NCI-H1048 (cell line): ENCODE measurements around the gene LRRFIP2.
"Not testable (repeated sequence)": the region's sequence is repeated elsewhere in the genome, so short reads cannot be mapped to it uniquely, and the experiment has no call there.

Experiments
- DNase-seq: peaks from one replicate; lab custom pipeline; 2025; lab: John Stamatoyannopoulos, UW

The LRRFIP2 gene

DNA sequence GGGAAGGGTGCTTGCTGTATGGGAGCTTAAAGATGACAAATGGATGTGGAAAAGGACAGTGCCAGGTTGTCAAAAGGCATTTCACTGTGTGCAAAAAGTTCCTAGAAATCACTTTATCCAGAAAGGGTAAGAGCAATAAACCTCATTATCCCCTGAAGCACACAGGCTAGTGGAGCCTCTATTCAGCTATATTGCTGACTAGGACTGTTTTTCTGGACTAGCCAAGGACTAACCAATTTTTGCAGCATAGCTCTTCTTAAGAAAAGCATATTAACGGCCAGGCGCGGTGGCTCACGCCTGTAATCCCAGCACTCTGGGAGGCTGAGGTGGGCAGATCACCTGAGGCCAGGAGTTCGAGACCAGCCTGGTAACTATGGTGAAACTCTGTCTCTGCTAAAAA is 116.3 kb downstream of the LRRFIP2 start:
- DNase-seq = no peak

- DNase-seq = no peak
Measured at GRCh38 chr3:37056826-37057225, 117.6 kb downstream of the LRRFIP2 start.

- DNase-seq = not testable (repeated sequence)
Measured at GRCh38 chr3:37055077-37055476, 119.3 kb downstream of the LRRFIP2 start.

- DNase-seq = no peak
Measured at GRCh38 chr3:37054370-37054769, 120.0 kb downstream of the LRRFIP2 start.

DNA sequence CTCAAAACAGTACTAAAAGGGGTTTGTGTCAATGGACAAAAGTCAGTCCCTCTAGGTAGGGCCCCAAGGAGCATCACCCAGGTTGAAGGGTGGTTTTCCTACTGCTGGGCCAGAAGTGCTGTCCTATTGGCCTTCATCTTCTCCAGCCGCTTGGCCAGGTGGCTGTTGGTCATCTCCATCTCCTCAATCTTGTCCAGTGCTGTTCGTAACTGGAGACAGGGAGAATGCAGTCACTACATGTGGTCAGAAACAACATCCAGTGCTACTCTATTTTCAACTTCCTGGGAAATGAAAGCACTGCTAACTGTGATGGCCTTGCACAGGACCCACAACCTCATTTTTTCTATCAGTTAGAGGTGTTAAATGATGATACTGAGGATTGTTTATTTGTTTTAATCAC is 120.6 kb downstream of the LRRFIP2 start:
- DNase-seq = no peak

DNA sequence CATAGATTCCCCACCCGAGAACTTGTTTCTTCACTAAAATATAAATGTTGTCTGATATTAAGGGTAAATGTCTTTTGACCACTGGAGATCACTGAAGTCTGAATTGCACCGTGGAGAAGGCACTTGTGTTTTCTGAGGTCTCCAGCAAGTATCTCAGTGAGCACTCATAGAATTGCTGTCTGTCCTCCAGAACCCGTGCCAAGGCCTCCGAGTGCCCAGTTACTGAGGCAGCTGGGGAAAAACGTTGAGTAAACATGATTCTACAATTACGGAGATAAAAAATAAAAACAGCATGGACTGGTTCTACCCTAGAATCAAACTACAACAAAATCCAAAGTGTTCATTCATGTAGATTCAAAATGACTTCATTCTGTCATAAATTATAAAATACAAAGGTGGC is 121.0 kb downstream of the LRRFIP2 start:
- no peak for DNase-seq

DNA sequence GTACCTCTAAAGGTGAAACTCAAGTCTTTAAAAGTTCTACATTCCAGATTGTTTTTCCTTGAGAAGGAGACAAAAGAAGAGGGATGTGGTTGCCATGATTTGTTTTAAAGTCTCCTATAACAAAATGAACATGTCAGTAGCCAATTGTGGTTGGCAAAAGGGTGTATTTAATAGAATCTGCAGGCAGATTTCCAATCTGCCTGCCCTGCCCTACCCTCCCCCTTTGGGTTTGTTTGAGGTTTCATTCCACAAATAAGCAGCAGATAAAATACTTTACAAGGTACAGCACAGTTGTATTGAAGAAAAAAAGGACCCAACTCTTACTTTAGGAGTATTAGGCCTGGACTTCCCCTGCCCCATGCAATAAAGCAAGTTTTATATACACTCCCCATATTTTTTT is 121.5 kb downstream of the LRRFIP2 start:
- DNase-seq = no peak

DNA sequence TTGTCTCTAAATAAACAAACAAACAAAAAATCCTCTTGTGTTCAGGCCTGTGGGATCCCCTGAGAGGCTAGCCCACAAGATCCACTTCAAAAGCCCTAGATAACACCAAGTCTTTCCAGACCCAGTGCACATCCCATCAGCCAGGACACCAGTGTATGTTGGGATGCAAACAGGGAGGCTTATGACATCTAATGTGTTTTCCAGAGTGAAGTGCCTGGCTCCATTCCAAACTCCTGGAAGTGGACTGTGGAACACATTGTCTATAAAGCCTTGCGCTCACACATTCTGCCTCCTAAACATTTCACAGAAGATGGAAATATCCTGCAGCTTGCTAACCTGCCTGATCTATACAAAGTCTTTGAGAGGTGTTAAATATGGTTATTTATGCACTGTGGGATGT is 124.1 kb downstream of the LRRFIP2 start:
- no peak for DNase-seq

DNA sequence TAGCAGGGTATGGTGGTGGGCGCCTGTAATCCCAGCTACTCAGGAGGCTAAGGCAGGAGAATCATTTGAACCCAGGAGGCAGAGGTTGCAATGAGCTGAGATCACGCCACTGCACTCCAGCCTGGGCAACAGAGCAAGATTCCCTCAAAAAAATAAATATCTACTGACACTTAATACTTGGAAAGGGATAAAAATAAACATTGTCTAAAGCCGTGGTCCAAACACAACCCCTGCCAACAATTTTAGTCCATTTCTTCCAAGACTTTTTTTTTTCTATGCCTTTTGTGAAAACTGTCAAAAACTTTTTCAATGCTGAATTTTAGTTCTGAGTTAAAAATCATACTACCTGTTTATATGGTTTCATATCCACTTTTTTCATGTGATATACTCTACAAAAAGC is 131.7 kb downstream of the LRRFIP2 start:
- not testable (repeated sequence) for DNase-seq

DNA sequence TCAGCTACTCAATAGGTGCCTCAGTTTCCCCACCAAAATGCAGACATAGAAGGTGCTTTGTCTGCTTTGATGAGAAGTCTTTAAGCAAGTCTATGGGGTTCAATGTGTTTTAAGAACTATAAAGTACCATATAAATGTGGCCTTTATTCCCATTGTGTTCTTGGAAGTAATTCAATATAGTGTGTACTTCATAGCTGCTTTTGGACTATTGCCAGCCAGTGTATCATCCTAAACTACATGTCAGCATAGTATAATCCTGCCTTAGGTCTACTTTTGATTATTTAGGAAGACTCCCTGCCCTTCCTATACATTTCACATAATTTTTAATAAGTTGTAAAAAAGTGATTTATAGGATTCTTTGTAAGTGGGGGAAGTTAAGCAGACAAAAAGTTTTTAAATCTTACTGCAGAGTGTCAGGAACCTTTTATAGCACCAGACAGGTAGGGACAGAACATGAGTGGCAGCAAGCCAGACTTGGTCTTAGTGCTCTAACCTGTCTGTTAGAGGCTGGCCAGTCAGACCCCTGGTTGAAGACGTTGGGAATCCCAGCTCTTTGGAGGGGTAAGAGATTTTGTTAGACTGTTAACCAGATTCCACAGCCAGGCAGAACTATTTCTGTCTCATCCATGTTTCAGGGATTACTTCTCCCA is 132.7 kb downstream of the LRRFIP2 start:
- DNase-seq = no peak

- DNase-seq = no peak
Measured at GRCh38 chr3:37040231-37040630, 134.2 kb downstream of the LRRFIP2 start.

GRCh38 chr3:37039161-37039846 is 135.1 kb downstream of the LRRFIP2 start:
- no peak for DNase-seq

DNA sequence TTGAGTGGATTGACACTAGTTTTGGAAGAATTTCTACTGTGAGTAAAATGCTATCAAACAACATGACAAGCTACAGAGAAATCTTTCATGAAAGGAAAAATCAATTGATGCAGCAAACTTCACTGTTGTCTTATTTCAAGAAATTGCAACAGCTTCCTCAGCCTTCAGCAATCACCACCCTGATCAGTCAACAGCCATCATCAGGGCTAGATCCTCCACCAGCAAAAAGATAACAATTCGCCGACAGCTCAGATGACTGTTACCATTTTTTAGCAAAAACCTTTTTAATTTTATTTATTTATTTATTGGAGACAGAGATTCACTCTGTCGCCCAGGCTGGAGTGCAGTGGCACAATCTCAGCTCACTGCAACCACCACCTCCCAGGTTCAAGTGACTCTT is 137.0 kb downstream of the LRRFIP2 start:
- no peak for DNase-seq

DNA sequence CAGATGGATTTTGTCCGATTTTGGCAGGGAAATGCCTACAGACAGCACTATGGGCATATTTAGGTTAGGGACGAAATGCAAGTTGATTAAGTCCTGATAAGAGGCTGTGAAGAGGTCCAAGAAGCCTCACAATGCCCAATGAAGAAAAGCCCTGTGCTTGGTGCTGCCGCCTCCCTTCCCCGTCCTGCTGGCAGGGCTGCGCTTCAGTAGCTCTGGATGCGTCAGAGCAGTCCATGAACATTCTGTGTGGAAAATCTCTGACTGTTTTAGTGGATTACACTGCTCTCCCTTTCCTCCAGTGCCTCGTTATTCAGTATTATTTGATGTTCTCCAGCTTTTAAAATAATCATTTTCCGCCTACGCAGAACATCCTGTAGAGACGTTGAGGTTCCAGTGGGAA is 141.4 kb downstream of the LRRFIP2 start:
- DNase-seq = no peak

DNA sequence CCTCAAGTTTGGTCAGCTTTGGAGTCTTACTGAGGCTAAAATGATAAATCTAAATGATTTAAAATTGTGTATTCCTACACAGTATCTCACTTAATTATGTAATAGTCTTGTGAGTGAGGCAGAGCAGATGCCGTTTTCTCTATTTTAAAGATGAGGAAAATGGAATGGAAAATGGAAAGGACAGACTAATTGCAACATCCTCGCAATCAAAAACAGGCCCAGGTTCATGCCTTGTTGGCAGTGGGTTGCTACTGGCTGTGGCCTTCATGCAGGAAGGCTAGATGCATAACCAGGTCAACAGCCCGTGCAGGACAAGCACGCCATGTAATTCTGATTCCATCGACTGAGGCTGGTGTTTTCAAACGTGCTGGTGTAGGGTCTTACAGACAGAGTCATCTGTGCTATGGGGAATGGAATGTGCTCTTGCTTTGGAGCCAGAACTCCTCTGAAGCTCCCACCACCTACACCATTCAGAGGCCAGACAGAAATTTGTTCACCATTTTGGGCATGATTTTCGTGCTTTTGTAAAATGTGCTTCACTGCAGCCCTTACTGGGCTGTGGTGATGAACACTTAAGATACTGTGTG is 143.2 kb downstream of the LRRFIP2 start:
- no peak for DNase-seq

DNA sequence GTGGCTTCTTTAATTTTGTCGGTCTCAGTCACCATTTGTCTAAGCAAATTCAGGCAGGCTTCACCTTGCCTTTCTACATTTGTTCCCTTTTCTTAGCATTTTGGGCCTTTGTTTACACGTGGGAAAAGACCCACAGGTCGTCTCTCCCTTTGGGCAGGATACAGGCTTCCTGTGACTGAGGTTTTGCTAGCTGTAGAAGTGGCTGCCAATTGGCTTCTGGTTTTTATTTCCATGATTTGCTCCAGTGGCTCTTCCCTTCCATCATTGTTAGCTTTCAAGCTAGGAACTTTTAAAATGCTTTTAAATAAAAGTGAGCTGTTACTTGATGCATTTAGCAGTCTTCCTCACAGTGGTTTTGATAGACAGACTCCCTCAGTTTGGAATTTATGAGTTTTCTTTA is 143.8 kb downstream of the LRRFIP2 start:
- DNase-seq = no peak

- DNase-seq = no peak
Measured at GRCh38 chr3:37029516-37030163, 144.7 kb downstream of the LRRFIP2 start.

- DNase-seq = no peak
Measured at GRCh38 chr3:37029111-37029510, 145.3 kb downstream of the LRRFIP2 start.

GRCh38 chr3:37028329-37028728 is 146.1 kb downstream of the LRRFIP2 start:
- no peak for DNase-seq

- no peak for DNase-seq
Measured at GRCh38 chr3:37026851-37027250, 147.5 kb downstream of the LRRFIP2 start.

- DNase-seq = no peak
Measured at GRCh38 chr3:37025561-37026335, 148.6 kb downstream of the LRRFIP2 start.

DNA sequence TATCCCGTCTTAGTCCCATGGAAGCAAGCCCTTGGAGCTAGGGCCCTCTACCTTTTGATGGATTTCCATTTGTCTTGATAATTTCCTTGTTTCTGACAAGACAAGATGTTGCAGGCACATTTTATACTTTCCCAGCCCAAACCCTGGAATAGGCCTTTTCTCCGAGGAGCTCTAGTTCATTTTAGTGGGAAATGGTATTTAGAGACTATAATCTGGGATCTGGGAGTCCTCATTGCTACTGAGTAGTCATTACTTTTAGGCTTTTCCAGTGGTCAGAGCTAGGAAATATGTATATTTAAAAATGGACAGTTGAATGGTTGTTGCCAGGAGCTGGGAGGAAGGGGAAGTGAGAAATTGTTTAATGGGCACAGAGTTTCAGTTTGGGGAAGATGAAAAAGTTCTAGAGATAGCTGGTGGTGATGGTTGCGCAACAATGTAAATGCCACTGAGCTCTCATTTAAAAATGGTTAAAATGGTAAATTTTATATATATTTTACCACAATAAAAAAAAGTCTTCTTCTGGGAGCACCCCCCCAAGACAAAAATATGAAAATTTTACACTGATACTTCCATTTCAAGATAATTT is 149.5 kb downstream of the LRRFIP2 start:
- DNase-seq = no peak
